DOHH2 (cell line): ENCODE data around the gene OBSCN.

Source experiments
- H3F3A ChIP-seq: fragments of 200-600 bp; sonication (generic), shearing (Covaris generic); 2 replicates; pipeline ENCODE4 v1.6.0; 2016; ENCODE audit warnings: antibody characterized with exemption, mild to moderate bottlenecking; ENCODE audit not compliant: control insufficient read depth, insufficient read depth
- H3K27ac ChIP-seq: fragments of 200-600 bp; sonication (generic); 2 replicates; pipeline ENCODE4 v1.5.1; 2014; ENCODE audit warnings: low read depth, mild to moderate bottlenecking, low read length, moderate library complexity
- H3K27me3 ChIP-seq: fragments of 200-600 bp; sonication (generic); 2 replicates; pipeline ENCODE4 v1.6.1; 2014; ENCODE audit warnings: mild to moderate bottlenecking, low read length, mixed read lengths; ENCODE audit not compliant: control insufficient read depth
- H3K36me3 ChIP-seq: fragments of 200-600 bp; sonication (generic); 2 replicates; pipeline ENCODE4 v1.6.1; 2014; ENCODE audit warnings: mild to moderate bottlenecking, low read length, moderate library complexity, mixed read lengths; ENCODE audit not compliant: control insufficient read depth
- H3K4me1 ChIP-seq: fragments of 200-600 bp; sonication (generic); 2 replicates; pipeline ENCODE4 v1.6.1; 2014; ENCODE audit warnings: mild to moderate bottlenecking, low read length, mixed read lengths; ENCODE audit not compliant: control insufficient read depth
- H3K4me2 ChIP-seq: fragments of 200-600 bp; sonication (generic); 2 replicates; pipeline ENCODE4 v1.6.0; 2014; ENCODE audit warnings: mild to moderate bottlenecking, low read length, moderate library complexity
- H3K4me3 ChIP-seq: fragments of 200-600 bp; sonication (generic); 2 replicates; pipeline ENCODE4 v1.5.1; 2014; ENCODE audit warnings: mild to moderate bottlenecking, low read length, mixed read lengths
- H3K79me2 ChIP-seq: fragments of 200-600 bp; sonication (generic); 2 replicates; pipeline ENCODE4 v1.6.1; 2014; ENCODE audit warnings: mild to moderate bottlenecking, low read length, mixed read lengths; ENCODE audit not compliant: control insufficient read depth
- H3K9me2 ChIP-seq: fragments of 200-600 bp; sonication (generic); replicated peaks from 2 replicates; pipeline ENCODE4 v1.6.1; 2014; ENCODE audit warnings: mild to moderate bottlenecking, low read length, mixed read lengths; ENCODE audit not compliant: control insufficient read depth
- H3K9me3 ChIP-seq: fragments of 200-600 bp; sonication (generic); 2 replicates; pipeline ENCODE4 v1.6.1; 2014; ENCODE audit warnings: antibody characterized with exemption, low read length, mixed read lengths; ENCODE audit not compliant: control insufficient read depth, insufficient read depth
- H4K20me1 ChIP-seq: fragments of 200-600 bp; sonication (generic); 2 replicates; pipeline ENCODE4 v1.6.0; 2014; ENCODE audit warnings: low read depth, mild to moderate bottlenecking, antibody characterized with exemption, low read length, moderate library complexity; ENCODE audit not compliant: control insufficient read depth, insufficient read depth
- EZH2phosphoT487 ChIP-seq: fragments of 200-600 bp; sonication (generic); IDR thresholded peaks from 2 replicates; pipeline ENCODE4 v1.6.1; 2017; ENCODE audit warnings: borderline replicate concordance, mild to moderate bottlenecking, antibody characterized with exemption, low read length, moderate library complexity, mixed read lengths
- TF ChIP-seq, protein P1 (sequence below): fragments of 200-600 bp; sonication (generic); IDR thresholded peaks from one replicate; pipeline ENCODE4 v1.5.1; 2014; ENCODE audit warnings: antibody characterized with exemption, mild to moderate bottlenecking, low read depth, low read length; ENCODE audit not compliant: poor library complexity, severe bottlenecking

The OBSCN gene

DNA sequence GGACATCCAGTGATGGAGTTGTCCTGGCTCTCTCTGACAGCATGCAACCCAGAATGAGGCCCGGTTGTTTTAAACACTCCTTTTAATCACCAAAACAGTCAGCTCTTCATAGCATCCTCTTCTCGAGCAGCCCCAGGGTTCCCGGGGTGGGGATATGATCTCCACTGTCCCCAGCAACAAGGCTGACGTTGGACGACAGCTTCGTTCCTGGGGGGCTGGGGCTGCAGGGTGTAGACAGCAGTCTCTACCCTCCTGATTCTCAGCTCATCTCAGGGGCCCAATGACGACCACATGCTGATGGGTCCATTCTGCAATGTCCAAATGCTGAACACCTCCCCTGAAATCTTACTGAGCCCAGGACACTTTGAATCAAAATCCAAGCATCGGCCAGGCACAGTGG lies 171.8 kb downstream of the OBSCN start:
- Histone ChIP-seq H3K27ac (no peak overlapping the region), H3F3A (no peaks in the 10 kb centered on the region), H3K27me3 (peaks cover 16% of the 10 kb centered on the region), H3K4me2 (no peak overlapping the region), H3K9me3 (no peaks in the 10 kb centered on the region), H3K36me3 (no peaks in the 10 kb centered on the region), H3K9me2 (no peaks in the 10 kb centered on the region), H4K20me1 (no peaks in the 10 kb centered on the region), H3K79me2 (no peaks in the 10 kb centered on the region), H3K4me3 (no peak overlapping the region), H3K4me1 (no peaks in the 10 kb centered on the region; the same call in 1 of the 2 replicates)
- TF ChIP-seq, protein P1, sequence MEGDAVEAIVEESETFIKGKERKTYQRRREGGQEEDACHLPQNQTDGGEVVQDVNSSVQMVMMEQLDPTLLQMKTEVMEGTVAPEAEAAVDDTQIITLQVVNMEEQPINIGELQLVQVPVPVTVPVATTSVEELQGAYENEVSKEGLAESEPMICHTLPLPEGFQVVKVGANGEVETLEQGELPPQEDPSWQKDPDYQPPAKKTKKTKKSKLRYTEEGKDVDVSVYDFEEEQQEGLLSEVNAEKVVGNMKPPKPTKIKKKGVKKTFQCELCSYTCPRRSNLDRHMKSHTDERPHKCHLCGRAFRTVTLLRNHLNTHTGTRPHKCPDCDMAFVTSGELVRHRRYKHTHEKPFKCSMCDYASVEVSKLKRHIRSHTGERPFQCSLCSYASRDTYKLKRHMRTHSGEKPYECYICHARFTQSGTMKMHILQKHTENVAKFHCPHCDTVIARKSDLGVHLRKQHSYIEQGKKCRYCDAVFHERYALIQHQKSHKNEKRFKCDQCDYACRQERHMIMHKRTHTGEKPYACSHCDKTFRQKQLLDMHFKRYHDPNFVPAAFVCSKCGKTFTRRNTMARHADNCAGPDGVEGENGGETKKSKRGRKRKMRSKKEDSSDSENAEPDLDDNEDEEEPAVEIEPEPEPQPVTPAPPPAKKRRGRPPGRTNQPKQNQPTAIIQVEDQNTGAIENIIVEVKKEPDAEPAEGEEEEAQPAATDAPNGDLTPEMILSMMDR = no peak
- no peak for TF ChIP-seq EZH2phosphoT487

DNA sequence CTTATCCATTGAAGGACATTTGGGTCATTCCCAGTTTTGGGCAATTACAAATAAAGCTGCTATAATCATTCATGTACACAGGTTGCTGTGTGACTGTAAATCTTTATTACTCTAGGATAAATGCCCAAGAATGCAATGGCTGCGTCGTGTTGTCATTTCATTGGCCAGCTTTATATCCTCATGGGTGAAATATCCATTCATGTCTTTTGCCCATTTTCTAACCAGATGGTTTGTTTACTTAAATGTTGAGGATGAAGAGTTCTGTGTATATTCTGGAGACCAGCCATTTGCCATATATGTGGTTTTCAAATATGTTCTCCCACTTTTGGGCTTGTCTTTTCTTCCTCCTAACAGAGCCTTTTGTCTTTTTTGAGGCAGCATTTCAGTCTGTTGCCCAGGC lies 173.5 kb downstream of the OBSCN start:
- no peaks in the 10 kb centered on the region for H4K20me1 ChIP-seq
- H3K9me2 ChIP-seq = no peaks in the 10 kb centered on the region
- H3K4me1 ChIP-seq = no peaks in the 10 kb centered on the region; the same call in 1 of the 2 replicates
- H3K27ac ChIP-seq = no peak overlapping the region
- no peaks in the 10 kb centered on the region for H3K36me3 ChIP-seq
- H3K27me3 ChIP-seq = peaks cover 16% of the 10 kb centered on the region
- no peak overlapping the region for H3K4me2 ChIP-seq
- no peak for TF ChIP-seq EZH2phosphoT487
- TF ChIP-seq, protein P1 = no peak
- H3K9me3 ChIP-seq = no peaks in the 10 kb centered on the region
- no peaks in the 10 kb centered on the region for H3F3A ChIP-seq
- H3K79me2 ChIP-seq = no peaks in the 10 kb centered on the region
- H3K4me3 ChIP-seq = no peak overlapping the region

DNA sequence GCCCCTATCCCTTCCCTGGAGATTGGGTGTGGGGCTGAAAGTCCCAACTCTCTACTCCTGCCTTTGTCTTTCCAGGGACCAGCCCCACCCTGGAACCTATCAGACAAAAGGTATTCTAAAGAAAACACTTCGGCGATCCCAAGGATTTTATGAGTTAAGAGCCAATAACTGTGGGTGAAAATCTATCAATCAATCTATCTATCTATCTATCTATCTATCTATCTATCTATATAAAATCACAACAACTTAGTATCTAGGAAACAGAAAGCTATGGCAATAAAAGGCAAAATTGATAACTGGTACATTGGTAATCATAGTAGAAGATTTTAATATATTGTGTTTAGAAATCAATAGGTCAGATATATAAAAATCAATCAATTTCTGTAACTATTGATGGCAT lies 175.9 kb downstream of the OBSCN start:
- H3K27me3 ChIP-seq = peaks cover 12% of the 10 kb centered on the region
- H3K9me3 ChIP-seq = no peaks in the 10 kb centered on the region
- H3K36me3 ChIP-seq = no peaks in the 10 kb centered on the region
- no peaks in the 10 kb centered on the region for H3K9me2 ChIP-seq
- no peaks in the 10 kb centered on the region for H3K79me2 ChIP-seq
- H3K4me1 ChIP-seq = no peaks in the 10 kb centered on the region; the same call in 1 of the 2 replicates
- no peak for TF ChIP-seq EZH2phosphoT487
- TF ChIP-seq, protein P1 = no peak
- no peak overlapping the region for H3K27ac ChIP-seq
- H3K4me2 ChIP-seq = no peak overlapping the region
- H3F3A ChIP-seq = no peaks in the 10 kb centered on the region
- no peaks in the 10 kb centered on the region for H4K20me1 ChIP-seq
- no peak overlapping the region for H3K4me3 ChIP-seq
